ENCODE measurements around the gene SLC25A13. TPM values are rescaled to one million over a fixed set of nuclear protein-coding genes. Genes with fewer than 3 reads are reported as not detected.

Gene SLC25A13
- total and polyA plus RNA-seq, 2 of the 8 experiments (the other 6 are each of a cell fraction or from before 2014, with no cell fraction given), result 30.8 to 85.4 TPM

GRCh38 chr7:96332325-96332724, 10.4 kb upstream of the SLC25A13 start:
- H3K79me1 ChIP-seq (ENCODE audit: low read depth, low read length), result no peaks in the 10 kb centered on the region
- FAIRE-seq, result no peak
- no peak overlapping the region for H3K14ac ChIP-seq (ENCODE audit: insufficient read length)
- no peak overlapping the region for H2BK20ac ChIP-seq (ENCODE audit: low read length)
- H3K23me2 ChIP-seq (ENCODE audit: low read depth, low read length), result peaks cover 2% of the 10 kb centered on the region; the same call in 1 of the 2 replicates
- TF ChIP-seq CHD2 (IDR thresholded peaks at IDR 0.05; ENCODE audit: low read length), result no peak
- TF ChIP-seq BCL11A (IDR thresholded peaks at IDR 0.05; ENCODE audit: low read depth in 2 of 2, low read length in 2 of 2), result no peak
- no peak for TF ChIP-seq ATF3 (IDR thresholded peaks at IDR 0.05; ENCODE audit: insufficient read depth, low read depth, low read length)
- no peak for TF ChIP-seq CBX8 (IDR thresholded peaks at IDR 0.05; ENCODE audit: borderline replicate concordance, low read depth, low read length)
- no peak for TF ChIP-seq ZNF274 (IDR thresholded peaks at IDR 0.05; ENCODE audit: borderline replicate concordance, extremely low read depth, low read length)
- TF ChIP-seq TAF7 (optimal IDR thresholded peaks at IDR 0.05; ENCODE audit: borderline replicate concordance, low read depth, low read length), result no peak
- TF ChIP-seq CTBP2 (IDR thresholded peaks at IDR 0.05; ENCODE audit: borderline replicate concordance, insufficient read depth, insufficient read length, low read length), result no peak
- no peak for TF ChIP-seq SIN3A (conservative IDR thresholded peaks at IDR 0.05 in 1 of 2, IDR thresholded peaks at IDR 0.05 in 1 of 2; ENCODE audit: low read depth in 1 of 2, low read length in 2 of 2)
- H2BK5ac ChIP-seq (ENCODE audit: low read depth, low read length), result no peak overlapping the region
- H3K79me2 ChIP-seq (ENCODE audit: control insufficient read depth in 1 of 2, insufficient read depth in 2 of 2, low read length in 2 of 2), result no peaks in the 10 kb centered on the region
- no peaks in the 10 kb centered on the region for H4K20me1 ChIP-seq (replicated peaks in 1 of 2; ENCODE audit: control insufficient read depth in 1 of 2, insufficient read depth in 2 of 2, low read length in 2 of 2)
- H3K18ac ChIP-seq (ENCODE audit: extremely low read depth, low read length), result no peak overlapping the region
- no peak overlapping the region for H3K23ac ChIP-seq (ENCODE audit: insufficient read length)
- H3K4me3 ChIP-seq (ENCODE audit: extremely low read depth in 1 of 4, insufficient read depth in 2 of 4, low read depth in 3 of 4, low read length in 4 of 4), result no peak overlapping the region
- DNase-seq (ENCODE audit: low read depth in 1 of 2, low spot score in 2 of 2), result no peak
- H3K4me1 ChIP-seq (replicated peaks in 1 of 4; ENCODE audit: control insufficient read depth in 3 of 4, insufficient read depth in 4 of 4, low read length in 3 of 4), result no peaks in the 10 kb centered on the region
- ChIA-PET CTCF (ENCODE audit: partially characterized antibody) (no interaction called here), POLR2A (ENCODE audit: partially characterized antibody) (no interaction called here)
- no peak overlapping the region for H2BK120ac ChIP-seq (replicated peaks; ENCODE audit: low read depth, low read length)
- 0 out of 4 replicates have a peak, but pooled peaks cover 2% of the 10 kb centered on the region in 2 experiments for H3K9me3 ChIP-seq (ENCODE audit: insufficient read depth in 2 of 2, low read depth in 1 of 2, low read length in 1 of 2)
- no peak overlapping the region for H4K8ac ChIP-seq (ENCODE audit: extremely low read depth, insufficient read depth, low read length)
- no peak overlapping the region for H4K91ac ChIP-seq (replicated peaks; ENCODE audit: insufficient read length, low read length)
- H2BK15ac ChIP-seq (ENCODE audit: low read length), result no peak overlapping the region
- H4K5ac ChIP-seq (ENCODE audit: insufficient read length, low read depth, low read length), result no peak overlapping the region
- no peak overlapping the region for H2AK5ac ChIP-seq (ENCODE audit: low read depth, low read length)
- no peak overlapping the region for H3K56ac ChIP-seq (replicated peaks; ENCODE audit: insufficient read length, low read depth, low read length)
- WGBS, 2 experiments (ENCODE audit: extremely low coverage in 1 of 2, insufficient coverage in 1 of 2, insufficient read length in 1 of 2, insufficient replicate concordance in 2 of 2, low coverage in 1 of 2, low lambda C conversion rate in 2 of 2, missing lambda C conversion rate in 1 of 2), result 92% methylated on average over 3 of the region's 3 CpGs; no CpG with 5 or more reads in 1 of the 2 experiments
- no peaks in the 10 kb centered on the region for H3K36me3 ChIP-seq (ENCODE audit: control insufficient read depth in 2 of 4, insufficient read depth in 4 of 4, low read length in 3 of 4)
- no peak overlapping the region for H2AFZ ChIP-seq (ENCODE audit: low read length)
- no peaks in the 10 kb centered on the region for H3K27me3 ChIP-seq (replicated peaks in 1 of 4; ENCODE audit: control insufficient read depth in 3 of 4, extremely low read depth in 1 of 4, insufficient read depth in 3 of 4, low read length in 3 of 4)
- no peak overlapping the region for H3K4me2 ChIP-seq (ENCODE audit: insufficient read depth in 1 of 2, low read depth in 2 of 2, low read length in 2 of 2)
- H3K4ac ChIP-seq (replicated peaks; ENCODE audit: insufficient read length, low read depth, low read length), result no peak overlapping the region
- H3K9ac ChIP-seq (replicated peaks in 1 of 4; ENCODE audit: extremely low read depth in 1 of 4, low read depth in 3 of 4, low read length in 3 of 4), result no peak overlapping the region
- no peak overlapping the region for H3K27ac ChIP-seq (ENCODE audit: low read depth, low read length)
- no peak overlapping the region for H2BK12ac ChIP-seq (ENCODE audit: low read depth, low read length)

Measured in H1 (cell line).